ENCODE data around the gene RASSF5. TPM values are rescaled to one million over a fixed set of nuclear protein-coding genes. Genes with fewer than 3 reads are reported as not detected.
"Not testable (repeated sequence)": the region's sequence is repeated elsewhere in the genome, so short reads cannot be mapped to it uniquely, and the experiment has no call there.

RASSF5 gene
- total RNA-seq, 1 donor from 2014 or later = 13.1 TPM

- no peak for DNase-seq (ENCODE audit: low spot score)
Measured at GRCh38 chr1:206563367-206564207, 56.3 kb downstream of the RASSF5 start.

DNA sequence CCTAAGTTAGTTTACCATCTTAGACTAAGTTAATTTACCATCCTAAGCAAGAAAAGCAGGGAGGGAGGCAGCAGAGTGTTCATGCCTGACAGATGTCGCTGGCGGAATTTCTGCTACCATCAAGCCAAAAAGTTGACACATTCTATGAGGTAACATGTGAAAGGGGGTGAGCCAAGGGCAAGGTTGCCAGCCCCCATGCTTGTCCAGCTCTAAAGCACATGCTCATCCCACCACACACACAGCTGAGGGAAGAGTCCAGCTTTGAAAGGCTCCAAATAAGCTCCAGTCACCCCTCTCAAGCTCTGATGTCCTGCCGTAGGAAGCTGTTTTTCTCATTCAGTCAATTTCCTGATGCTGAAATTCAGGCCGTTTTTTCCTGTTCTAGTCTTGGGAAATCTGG lies 58.7 kb downstream of the RASSF5 start:
- ATAC-seq (no peak), DNase-seq (ENCODE audit: low spot score) (no peak)

More at GRCh38 chr1:206563367-206564207, 56.3 kb downstream of the RASSF5 start:
- no peak for ATAC-seq

- DNase-seq (ENCODE audit: low spot score) (no peak), ATAC-seq (no peak)
Measured at GRCh38 chr1:206566999-206567398, 59.7 kb downstream of the RASSF5 start.

DNA sequence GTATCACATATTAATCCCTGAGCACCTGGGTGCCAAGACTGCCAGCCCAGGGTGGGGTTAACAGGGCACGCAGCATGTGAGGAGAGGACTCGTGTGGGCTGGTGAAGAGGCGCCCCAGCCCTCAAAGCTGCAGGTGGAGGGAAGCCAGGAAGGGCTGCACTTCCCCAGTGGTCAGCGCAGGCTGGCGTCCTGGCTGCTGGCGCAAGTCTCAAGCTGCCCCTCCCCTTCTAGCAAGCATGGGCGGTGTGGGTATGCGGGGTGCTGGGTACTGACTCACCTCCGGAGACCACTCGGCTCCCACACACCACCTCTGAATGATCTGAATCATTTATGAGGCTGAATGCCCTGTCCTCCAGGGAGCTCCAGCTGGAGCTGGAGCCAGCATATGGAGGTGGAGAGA lies 60.9 kb downstream of the RASSF5 start:
- no peak for DNase-seq (ENCODE audit: low spot score)
- ATAC-seq = no peak

DNA sequence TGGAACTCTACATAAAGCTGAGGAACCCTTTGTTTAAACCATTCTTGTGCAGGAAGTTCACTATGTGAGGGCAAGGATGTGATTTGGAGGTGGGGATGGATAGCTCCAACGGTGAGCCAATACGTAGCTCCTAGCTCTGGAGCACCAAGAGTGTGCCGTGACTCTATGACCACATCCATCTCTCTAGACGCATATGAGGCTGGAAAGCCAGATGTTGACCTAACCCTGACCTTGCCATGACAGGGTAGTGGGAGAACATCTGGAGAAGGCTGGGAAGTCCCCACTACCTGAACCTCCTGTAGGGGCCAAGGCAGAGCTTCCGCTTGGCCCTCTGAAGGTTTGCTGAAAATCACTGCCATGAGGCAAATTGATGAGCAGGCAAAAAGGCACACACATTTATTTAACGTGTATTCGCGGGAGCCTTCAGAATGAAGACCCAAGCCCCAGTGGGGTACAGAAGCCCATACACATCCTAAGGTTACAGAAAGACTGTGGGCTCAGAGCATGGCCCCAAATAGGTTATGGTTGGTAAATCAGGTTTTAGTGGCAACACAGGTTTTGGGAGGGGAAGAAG lies 61.5 kb downstream of the RASSF5 start:
- ATAC-seq = no peak
- no peak for DNase-seq (ENCODE audit: low spot score)

GRCh38 chr1:206569556-206569955 lies 62.2 kb downstream of the RASSF5 start:
- ATAC-seq = no peak

DNA sequence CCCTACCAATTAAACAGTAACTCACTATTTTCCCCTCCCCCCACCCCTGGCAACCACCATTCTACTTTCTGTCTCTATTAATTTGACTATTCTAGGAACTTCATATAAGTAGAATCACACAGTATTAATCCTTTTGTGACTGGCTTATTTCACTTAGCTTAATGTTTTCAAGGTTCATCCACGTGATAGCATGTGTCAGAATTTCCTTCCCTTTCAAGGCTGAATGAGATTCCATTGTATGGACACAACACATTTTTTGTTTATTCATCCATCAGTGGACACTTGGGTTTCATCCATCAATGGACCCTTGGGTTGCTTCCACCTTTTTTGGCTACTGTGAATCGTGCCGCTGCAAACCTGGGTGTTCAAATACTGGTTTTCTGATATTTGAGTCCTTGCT lies 63.2 kb downstream of the RASSF5 start:
- DNase-seq (ENCODE audit: low spot score) = no peak
- ATAC-seq = no peak

More at GRCh38 chr1:206569556-206569955, 62.2 kb downstream of the RASSF5 start:
- DNase-seq (ENCODE audit: low spot score) = no peak

DNA sequence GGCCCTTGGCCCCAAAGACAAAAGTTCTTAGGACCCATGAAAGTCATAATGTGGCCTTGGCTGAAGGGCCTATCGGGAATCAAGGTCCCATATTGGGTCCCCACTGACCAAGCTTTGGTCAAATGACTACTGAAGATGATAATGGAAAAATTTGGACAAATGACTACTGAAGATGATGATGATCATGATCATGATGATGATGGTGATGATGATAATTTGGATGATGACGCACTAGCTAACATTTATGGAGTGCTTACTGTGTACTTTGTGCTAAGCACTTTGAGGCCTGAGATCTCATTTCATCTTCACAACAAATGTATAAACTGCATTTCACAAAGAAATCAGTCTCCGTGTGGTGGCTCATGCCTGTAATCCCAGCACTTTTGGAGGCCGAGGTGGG lies 65.5 kb downstream of the RASSF5 start:
- no peak for DNase-seq (ENCODE audit: low spot score)
- ATAC-seq = no peak

DNA sequence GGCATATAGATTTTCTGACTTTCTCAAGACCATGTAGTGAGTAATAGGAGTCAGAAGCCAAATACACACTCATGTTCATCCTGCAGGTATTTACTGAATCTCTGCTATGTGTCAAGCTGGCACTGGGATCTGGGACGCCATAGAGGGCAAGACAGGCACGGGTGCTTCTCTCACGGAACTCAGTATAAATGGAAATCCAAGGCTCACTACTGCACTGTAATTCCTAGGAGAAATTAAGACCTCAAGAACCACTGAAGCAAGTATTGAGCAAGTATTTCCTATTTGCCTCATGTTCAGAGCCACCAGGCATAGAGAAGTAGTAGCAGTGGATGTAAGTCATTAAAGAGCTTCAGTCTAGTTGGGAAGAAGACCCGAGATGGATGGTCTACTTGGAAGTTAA lies 66.0 kb downstream of the RASSF5 start:
- ATAC-seq = no peak
- no peak for DNase-seq (ENCODE audit: low spot score)

GRCh38 chr1:206573762-206574161 lies 66.4 kb downstream of the RASSF5 start:
- ATAC-seq = no peak
- no peak for DNase-seq (ENCODE audit: low spot score)

DNA sequence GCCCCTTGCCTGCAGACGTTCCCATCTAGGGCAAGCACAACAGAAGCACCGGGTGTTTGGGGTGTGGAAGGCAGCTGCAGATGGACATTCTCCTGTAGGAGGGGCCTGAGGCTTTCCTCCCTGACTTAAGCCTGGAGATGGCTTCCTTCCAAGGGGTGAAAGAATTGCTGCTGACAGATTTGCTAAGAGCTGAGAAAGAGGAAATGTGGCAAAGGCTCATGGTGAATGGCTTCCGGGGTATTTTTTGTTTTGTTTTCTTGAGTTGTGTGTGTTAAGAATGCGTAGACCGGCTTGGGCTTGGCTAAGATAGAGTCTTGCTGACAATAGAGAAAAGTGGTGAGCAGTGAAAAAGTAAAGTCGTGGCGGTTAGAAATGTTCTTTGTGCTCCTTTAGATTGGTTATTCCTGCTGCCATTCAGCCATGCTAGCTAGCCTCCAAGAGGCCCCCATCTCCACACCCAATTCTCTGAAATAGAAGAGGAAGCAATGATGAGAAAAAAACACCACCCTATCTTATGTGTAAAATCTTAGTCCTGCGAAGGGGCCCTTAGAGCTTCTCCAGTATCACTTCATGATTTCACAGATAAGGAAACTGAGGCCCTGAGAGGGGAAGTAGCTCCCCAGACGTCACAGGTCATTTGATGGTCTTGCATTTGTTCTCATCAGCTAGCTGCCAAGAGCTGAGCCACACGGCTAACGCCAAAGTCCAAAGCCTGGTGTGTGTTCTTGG lies 68.0 kb downstream of the RASSF5 start:
- ATAC-seq = peak; percentile 45
- no peak for DNase-seq (ENCODE audit: low spot score)

DNA sequence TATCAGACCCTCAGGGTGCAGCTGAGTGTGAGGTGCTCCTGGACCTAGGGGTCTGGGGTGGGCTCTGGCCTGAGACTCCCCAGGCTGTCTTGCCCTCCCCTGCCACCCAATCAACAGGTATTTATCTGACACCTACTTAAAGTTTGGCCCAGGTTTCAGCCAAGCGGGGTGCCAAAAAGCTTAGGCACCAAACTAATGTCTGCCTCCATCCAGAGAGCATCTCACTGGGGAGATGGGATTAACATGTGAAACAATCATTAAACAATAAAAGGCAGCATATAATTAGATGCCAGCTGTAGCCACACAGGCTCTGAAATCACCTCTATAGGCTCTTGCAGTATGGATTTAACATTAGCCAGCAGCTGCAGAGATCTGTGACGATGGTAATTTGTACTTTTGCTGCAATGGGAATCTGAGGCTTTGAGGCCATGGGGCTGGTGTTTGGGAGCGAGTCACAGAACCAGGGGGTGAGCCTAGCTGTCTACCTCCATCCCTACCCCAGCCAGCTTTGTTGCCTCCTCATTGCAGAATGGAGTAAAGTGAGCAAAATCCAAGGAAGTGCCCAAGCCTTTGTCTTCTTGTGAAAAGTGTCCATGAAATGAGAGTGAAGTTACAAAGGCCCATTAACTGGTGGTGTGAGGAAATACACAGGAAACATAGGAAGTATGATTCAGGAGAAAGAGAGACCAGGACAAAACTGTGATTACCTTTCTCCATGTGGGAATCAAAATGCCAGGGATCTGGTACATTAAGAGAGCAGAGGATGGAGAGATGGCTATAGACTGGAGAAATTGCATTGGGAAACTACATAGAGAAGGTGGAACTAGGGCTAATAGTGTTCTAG lies 68.8 kb downstream of the RASSF5 start:
- DNase-seq (ENCODE audit: low spot score) = no peak
- ATAC-seq = no peak

DNA sequence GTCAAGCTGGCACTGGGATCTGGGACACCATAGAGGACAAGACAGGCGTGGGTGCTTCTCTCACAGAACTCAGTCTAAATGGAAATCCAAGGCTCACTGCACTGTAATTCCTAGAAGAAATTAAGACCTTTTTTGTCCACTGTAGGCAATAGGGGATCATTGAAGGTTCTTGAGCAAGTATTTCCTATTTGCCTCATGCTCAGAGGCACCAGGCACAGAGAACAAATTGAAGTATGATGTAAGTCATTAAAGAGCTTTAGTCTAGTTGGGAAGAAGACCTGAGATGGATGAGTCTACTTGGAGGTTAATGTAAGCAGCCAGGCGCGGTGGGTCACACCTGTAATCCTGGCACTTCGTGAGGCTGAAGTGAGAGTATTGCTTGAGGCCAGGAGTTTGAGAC lies 70.3 kb downstream of the RASSF5 start:
- ATAC-seq (no peak), DNase-seq (ENCODE audit: low spot score) (no peak)

DNA sequence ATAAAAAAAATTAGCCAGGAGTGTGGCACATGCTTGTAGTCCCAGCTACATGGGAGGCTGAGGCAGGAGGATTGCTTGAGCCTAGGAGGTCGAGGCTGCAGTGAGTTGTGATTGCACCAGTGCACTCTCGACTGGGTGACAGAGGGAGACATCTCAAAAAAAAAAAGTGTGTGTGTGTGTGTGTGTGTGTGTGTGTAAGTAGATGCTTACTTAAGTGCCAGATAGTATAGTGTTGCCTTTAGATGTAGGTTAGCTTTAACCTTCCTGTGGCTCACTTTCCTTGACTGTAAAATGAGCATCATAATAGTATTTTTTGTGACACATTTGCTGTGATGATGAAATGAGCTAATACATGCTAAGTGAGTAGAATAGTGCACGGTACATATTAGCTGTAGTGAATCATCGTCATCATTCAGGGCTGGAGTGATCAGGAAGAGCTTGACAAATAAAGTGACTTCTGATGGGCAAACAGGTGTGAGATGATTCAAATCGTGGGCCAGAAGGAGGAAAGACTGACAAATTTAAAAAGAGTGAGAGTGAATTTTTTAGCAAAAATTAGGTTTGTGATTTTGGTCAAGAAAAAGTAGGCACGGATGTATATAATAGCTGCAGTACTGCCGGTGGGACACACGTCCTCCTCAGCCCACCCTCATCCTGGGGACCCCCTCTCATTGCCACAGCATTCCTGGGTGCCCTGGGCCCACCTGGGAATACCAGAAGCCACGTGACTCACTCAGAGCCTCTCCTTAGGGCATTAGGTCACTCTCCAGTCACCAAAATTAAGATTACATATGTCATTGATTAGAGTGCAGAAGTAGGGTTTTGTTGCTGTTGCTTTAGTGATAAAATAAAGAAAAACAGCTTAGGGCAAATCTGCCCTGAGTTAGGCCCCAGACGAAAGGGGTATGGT lies 71.0 kb downstream of the RASSF5 start:
- ATAC-seq (no peak), DNase-seq (ENCODE audit: low spot score) (no peak)

- DNase-seq (ENCODE audit: low spot score) (no peak), ATAC-seq (no peak)
Measured at GRCh38 chr1:206578978-206579374, 71.6 kb downstream of the RASSF5 start.

GRCh38 chr1:206579747-206580437 lies 72.6 kb downstream of the RASSF5 start:
- ATAC-seq = peak; percentile 49

GRCh38 chr1:206580438-206581113 lies 73.2 kb downstream of the RASSF5 start:
- no peak for DNase-seq (ENCODE audit: low spot score)
- ATAC-seq = no peak

More at GRCh38 chr1:206579747-206580437, 72.6 kb downstream of the RASSF5 start:
- DNase-seq (ENCODE audit: low spot score) = peak; percentile 62

GRCh38 chr1:206581114-206581497 lies 73.8 kb downstream of the RASSF5 start:
- DNase-seq (ENCODE audit: low spot score); ATAC-seq: not testable (repeated sequence)

DNA sequence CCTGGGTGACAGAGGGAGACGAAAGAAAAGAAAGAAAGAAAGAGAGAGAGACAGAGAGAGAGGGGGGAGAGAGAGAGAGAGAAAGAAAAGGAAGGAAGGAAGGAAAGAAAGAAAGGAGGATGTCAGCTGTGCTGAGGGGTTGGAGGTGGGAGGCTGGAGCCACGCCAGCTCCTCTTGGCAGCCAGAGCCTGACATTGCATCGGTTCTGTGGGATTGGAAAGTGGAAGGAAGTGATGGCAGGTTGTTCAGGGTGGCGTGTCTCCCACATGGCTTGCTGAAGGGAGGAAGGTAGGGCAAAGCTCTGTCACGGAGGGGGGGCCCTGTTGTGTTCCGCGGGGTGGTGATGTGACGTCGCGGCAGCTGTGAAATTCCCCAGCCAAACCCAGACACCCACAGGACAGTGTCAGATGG lies 74.2 kb downstream of the RASSF5 start:
- DNase-seq (ENCODE audit: low spot score) = no peak
- no peak for ATAC-seq

All from left lobe of liver (tissue), 2 donors.